Measurements from ENCODE around the gene ADA. TPM values are rescaled to one million over a fixed set of nuclear protein-coding genes. Genes with fewer than 3 reads are reported as not detected.

The ADA gene
- total and polyA plus RNA-seq, 2 of the 4 experiments (the other 2 are of a cell fraction), result 8.1 to 11.0 TPM

GRCh38 chr20:44583157-44583556 is 68.3 kb downstream of the ADA start (continued):
- TF ChIP-seq RCOR1 (IDR thresholded peaks at IDR 0.05; ENCODE audit: insufficient replicate concordance, low read length) (no peak), MAFK (IDR thresholded peaks at IDR 0.05; ENCODE audit: low read depth, low read length) (no peak), CHD1 (IDR thresholded peaks at IDR 0.05; ENCODE audit: low read depth, low read length) (no peak), USF2 (IDR thresholded peaks at IDR 0.05; ENCODE audit: low read depth, low read length) (no peak), NFE2L2 (IDR thresholded peaks at IDR 0.05; ENCODE audit: low read depth, low read length) (no peak)
